COLO668 (cell line): ENCODE results near the gene GLYATL3.
"Not testable (repeated sequence)": the region's sequence is repeated elsewhere in the genome, so short reads cannot be mapped to it uniquely, and the experiment has no call there.

Source experiments
- DNase-seq: peaks from one replicate; lab custom pipeline; 2025; ENCODE audit not compliant: unreplicated experiment; lab: John Stamatoyannopoulos, UW

GLYATL3 gene

GRCh38 chr6:49499623-49500022 is at the start of gene GLYATL3:
Gene GLYATL3 (plus strand): TSS chr6:49499923. CDS start chr6:49511991, 12,068 bp downstream.
- no peak for DNase-seq

DNA sequence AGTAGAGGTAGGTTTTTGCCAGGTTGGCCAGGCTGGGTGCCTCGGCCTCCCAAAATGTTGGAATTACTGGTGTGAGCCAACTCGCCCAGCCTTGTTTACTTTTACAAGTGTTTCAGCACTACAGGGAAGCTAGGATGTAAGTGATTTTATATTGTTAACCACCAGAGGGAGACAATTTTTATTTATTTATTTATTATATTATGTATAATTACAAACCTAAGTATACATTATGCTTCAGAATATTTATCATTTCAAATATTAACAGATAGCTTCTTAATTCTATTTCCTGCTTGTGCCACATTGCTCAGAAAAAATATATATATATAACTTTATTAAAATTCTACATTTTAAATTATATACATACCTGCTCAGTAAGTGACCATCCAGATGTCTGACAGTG is 46.5 kb upstream of the GLYATL3 start:
- no peak for DNase-seq

DNA sequence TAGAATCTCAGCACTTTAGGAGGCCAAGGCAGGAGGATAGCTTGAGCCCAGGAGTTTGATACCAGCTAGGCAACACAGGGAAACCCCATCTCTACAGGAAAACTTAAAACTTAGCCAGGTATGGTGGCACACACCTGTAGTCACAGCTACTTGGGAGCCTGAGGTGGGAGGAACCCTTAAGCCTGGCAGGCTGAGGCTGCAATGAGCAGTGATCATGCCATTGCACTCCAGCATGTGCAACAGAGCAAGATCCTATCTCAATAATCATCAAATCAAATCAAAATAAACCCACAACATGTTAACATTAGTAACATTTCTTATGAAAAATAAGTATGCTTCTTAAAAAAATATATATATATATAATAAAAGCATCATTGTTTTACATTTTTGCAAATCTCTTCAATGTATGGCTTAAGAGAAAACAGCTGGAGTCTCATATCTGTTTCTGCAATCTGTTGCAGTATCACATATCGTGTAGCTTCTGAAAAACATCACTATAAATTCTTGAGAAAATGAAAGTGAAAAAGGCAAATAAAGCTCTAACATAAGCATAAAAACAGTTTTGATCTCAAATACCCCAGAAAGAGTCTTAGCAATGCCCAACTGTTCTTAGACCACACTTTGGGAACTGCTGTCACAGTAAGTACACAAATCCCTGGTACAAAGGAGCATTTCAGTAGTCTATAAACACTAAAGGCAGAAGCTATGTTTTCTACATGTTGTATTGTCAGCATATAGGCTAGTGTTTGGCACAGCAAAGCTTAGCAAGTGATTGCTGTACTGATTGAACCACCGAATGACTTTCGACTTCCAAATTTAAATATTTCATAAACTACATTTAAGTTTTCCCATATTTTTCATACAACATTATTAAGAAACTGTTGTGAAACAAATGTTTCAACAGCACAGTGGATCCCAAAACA is 44.7 kb upstream of the GLYATL3 start:
- DNase-seq, result no peak

DNA sequence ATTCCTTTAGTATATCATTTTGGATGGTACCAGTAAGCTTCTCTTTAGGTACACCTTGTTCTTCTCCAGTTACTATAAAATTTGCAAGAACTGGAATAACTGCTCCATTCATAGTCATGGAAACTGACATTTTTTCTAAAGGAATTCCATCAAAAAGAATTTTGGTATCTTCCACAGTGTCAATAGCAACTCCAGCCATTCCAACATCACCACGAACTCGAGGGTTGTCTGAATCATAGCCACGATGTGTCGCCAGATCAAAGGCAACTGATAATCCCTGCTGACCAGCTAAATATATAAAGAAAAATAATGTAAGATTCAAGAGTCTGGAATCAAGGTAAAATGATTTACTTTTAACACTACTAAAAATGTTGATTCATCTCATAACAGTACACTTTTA is 42.0 kb upstream of the GLYATL3 start:
- no peak for DNase-seq

DNA sequence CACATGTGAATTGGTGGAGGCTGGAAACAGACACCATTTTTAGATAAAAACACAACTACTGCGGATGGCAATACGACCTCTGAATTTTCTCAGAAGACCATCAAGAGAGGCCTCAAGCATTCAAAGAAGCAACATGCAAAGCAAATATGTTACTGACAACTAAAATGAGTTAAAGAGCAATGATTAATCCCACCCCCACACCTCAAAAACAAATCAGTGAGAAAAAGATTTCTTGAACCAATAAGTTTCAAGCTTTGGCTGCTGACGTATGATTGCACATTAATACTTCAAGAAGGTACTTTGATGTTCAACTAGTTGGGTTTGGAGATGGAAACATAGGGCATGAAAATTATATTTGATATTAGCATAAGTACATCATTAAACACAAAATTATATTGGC is 37.7 kb upstream of the GLYATL3 start:
- no peak for DNase-seq

DNA sequence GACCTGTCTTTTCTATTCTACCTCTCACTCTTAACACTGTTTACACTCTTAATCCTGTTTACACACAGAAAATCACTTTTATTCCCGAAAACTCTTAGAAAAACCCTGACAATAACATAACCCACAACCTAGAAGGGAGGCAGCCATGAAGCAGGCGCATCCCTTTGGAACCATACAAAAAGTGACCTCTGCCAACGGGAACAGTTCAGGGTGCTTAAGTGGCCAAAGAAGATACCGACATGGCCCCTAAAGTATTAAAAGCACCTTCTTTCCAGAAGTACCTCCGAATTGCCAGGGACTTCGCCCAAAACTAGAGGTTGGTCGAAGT is 37.2 kb upstream of the GLYATL3 start:
- no peak for DNase-seq

DNA sequence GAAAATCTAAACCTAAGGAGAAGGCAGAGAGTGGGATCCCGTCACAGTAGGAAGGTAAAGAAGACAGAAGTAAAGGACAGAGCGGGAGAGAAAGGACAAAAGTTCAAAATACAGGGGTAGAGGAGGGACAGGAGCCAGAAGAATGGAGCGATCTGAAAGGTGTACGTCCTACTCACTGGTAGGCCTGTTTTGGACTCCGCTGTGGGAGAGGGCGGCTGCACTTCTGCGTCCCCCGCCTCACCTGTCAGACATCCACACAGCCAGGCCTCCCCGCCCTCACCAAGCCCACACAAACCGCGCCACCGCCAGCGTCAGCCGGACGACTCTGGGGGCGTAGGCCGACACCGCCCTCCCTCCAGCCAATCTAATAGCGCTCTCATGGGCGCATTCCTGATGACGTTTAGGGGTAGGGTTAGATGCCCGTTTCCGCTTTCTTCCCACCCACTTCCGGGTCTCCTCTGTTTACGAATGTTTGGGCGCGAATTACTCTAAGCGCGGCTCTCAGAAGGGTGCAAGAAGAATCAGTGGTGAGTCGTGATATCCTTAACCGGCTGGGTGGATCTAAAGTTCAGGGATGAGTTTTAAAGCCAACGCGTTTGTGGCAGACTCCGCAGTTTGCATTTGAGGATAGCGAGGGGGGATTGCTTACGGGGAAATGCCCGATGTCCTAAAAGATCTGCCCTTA is 36.7 kb upstream of the GLYATL3 start, which contains the start of the genes CENPQ and MMUT:
CENPQ (plus strand) TSS at position 444 of the 685 bp plus-strand sequence. CDS start 6,807 bp downstream, outside the sequence.
MMUT (minus strand) TSS at position 327 of the 685 bp plus-strand sequence. CDS start 3,787 bp downstream, outside the sequence.
- peak; percentile 89 for DNase-seq

GRCh38 chr6:49463612-49463967 is 36.1 kb upstream of the GLYATL3 start:
- DNase-seq, result no peak

DNA sequence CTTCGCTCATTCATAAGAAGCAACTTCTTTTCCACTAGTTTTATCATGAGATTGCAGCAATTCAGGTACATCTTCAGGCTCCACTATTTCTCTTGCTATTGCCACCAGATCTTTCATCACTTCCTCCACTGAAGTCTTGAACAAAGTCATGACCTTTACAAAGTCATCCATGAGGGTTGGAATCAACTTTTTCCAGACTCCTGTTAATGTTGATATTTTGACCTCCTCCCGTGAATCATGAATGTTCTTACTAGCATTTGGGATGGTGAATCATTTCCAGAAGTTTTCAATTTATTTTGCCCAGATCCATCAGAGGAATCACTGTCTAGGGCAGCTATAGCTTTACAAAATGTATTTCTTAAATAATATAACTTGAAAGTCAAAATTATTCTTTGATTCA is 35.0 kb upstream of the GLYATL3 start:
- no peak for DNase-seq

- DNase-seq, result no peak
Observed at GRCh38 chr6:49468042-49468441, 31.7 kb upstream of the GLYATL3 start.

GRCh38 chr6:49476564-49476963 is 23.2 kb upstream of the GLYATL3 start:
- DNase-seq, result not testable (repeated sequence)

DNA sequence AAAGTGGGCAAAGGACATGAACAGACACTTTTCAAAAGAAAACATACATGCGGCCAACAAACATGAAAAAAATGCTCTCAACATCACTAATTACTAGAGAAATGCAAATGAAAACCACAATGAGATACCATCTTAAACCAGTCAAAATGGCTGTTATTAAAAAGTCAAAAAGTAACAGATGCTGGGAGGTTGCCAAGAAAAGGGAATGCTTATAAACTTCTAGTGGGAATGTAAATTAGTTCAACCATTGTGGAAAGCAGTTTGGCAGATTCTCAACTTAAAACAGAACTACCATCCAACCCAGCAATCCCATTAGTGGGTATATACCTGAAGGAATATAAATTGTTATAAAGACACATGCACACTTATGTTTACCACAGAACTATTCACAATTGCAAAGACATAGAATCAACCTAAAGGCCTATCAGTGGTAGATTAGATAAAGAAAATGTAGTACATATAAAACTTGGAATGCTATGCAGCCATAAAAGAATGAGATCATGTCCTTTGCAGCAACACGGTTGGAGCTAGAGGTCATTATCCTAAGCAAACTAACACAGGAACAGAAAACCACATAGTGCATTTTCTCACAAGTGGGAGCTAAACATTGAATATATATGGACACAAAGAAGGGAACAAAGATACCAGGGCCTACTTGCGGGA is 20.3 kb upstream of the GLYATL3 start:
- DNase-seq, result no peak

- DNase-seq, result not testable (repeated sequence)
Observed at GRCh38 chr6:49481846-49482245, 17.9 kb upstream of the GLYATL3 start.

DNA sequence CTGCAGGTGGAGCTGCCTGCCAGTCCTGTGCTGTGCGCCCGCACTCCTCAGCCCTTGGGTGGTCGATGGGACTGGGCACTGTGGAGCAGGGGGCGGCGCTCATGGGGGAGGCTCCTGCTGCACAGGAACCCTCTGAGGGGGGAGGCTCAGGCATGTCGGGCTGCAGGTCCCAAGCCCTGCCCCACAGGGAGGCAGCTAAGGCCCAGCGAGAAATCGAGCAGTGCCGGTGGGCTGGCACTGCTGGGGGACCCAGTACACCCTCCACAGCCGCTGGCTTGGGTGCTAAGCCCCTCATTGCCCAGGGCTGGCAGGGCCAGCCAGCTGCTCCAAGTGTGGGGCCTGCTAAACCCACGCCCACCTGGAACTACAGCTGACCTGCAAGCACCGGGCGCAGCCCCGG is 16.3 kb upstream of the GLYATL3 start:
- DNase-seq, result not testable (repeated sequence)

GRCh38 chr6:49490633-49491032 is 9.1 kb upstream of the GLYATL3 start:
- no peak for DNase-seq

DNA sequence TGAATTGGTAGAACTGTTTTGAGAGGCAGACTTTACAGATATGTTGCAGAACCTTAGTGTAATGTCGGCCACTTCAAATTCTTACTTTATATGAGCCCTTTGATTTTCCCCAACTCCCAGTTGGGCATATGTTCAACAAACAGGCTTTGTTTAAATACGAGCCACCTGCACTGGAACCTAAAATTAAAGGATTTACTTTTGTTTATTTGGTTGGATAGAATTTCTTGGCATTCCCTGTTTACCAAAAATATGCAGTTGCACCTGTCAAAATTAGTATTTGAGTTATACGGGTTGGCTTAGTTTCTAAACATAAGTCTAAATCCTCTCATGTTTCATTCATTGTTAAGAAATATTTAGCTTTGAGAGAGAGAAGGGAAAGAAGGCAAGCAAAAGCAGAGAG is 2.4 kb upstream of the GLYATL3 start:
- DNase-seq, result no peak

GRCh38 chr6:49499126-49499525 is 597 bp upstream of the GLYATL3 start:
- DNase-seq, result no peak

DNA sequence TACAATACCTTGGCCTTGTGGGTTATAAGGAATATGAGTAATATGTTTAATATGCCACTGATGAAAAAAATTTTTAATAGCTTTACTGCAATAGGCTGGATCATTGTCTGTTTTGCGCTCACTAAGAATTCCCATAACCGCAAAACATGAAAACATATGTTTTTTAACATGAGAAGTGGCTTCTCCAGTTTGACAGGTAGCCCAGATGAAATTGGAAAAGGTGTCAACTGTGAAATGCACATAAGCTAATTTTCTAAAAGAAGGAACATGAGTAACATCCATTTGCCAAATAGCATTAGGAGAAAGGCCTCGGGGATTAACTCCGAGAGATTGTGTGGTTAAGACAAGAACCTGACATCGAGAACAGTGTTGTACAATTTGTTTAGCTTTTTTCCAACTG is 4.9 kb downstream of the GLYATL3 start:
- no peak for DNase-seq

DNA sequence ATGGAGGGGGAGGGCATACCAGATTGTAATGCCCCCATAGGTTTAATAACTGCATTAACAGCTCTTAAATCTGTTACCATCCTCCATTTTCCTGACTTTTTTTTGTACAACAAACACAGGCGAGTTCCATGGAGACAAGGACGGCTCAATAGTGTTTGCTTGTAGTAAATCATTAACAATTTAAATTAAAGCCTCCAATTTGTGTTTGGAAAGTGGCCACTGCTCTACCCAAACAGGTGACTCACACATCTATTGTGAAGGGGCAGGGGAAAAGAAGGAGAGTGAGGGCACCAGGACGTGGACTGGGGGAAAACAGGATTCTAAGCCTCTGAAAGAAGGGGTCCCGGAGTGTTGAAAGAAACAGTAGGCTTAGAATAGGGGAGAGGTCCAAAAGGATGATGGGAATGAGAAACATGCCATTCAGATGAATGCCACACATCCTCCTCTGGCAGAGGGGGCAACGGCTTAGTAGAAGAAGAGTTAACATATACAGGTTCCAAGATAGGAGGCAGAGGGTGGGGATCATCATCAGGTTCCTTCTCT is 6.9 kb downstream of the GLYATL3 start:
- DNase-seq, result peak; percentile 44

DNA sequence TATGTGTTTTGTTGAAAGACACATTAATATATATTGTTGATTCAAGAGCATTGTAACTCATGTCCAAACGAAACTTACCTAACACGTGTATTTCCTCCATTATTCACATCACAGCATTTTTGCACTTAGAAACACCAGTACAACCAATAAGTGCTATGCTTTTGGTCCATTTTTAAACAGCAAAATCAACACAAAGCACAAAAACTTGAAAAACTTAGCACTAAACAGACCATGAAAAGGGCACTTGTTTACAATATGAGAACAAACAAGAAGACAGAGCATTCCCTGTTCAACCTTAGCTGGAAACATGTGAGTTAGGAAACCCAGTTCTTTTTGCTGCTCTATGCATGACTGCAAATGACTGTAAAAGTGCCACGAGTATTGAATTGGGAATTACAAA is 9.6 kb downstream of the GLYATL3 start:
- DNase-seq, result no peak
